GM18502 (cell line): Measurements from ENCODE around the gene UST.
"Not testable (repeated sequence)": the region's sequence is repeated elsewhere in the genome, so short reads cannot be mapped to it uniquely, and the experiment has no call there.

Source experiments
- ATAC-seq: cut with Tn5 transposase; IDR thresholded peaks from one replicate; pipeline ENCODE4 v1.9.1; 2021; ENCODE audit warnings: mild to moderate bottlenecking; ENCODE audit not compliant: unreplicated experiment, poor library complexity

The UST gene

DNA sequence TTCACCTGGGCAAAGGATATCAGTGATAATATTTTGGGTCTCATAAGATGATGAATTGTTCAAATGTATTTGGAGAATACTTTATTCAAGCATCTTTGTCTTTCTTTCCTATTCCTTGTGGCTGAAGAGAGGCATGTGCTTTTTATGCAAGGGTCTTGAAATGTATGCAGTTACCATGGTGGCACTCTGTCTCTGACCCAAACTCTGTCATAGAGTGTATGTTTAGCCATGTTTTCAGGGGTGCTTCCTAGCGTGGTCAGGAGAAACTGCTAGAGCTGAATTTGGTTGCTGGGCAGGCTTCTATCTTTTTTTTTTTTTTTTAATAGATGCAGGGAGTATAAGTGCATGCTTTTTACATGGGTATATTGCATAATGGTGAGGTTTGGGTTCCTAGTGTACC, 15.4 kb downstream of the UST start:
- no peak for ATAC-seq

DNA sequence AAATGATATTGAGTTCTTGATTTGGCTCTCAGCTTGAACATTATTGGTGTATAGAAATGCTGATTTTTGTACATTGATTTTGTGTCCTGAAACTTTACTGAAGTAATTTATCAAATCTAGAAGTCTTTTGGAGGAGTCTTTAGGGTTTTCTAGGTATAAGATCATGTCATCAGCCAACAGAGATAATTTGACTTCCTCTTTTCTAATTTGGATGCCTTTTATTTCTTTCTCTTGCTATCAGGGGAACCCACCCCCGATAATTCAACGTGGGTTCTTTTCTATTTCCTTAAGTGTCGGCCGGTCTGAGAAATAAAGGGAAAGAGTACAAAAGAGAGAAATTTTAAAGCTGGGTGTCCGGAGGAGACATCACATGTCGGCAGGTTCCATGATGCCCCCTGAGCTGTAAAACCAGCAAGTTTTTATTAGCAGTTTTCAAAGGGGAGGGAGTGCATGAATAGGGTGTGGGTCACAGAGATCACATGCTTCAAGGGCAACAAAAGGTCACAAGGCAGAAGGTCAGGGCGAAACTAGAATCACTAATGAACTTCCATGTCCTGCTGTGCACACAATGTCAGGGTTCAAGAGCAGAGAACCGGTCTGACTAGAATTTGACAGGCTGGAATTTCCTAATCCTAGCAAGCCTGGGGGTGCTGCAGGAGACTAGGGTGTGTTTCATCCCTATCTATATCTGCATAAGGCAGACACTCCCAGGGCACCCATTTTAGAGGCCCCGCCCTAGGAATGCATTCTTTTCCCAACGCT, 17.6 kb downstream of the UST start:
- not testable (repeated sequence) for ATAC-seq

- ATAC-seq: no peak
These were observed 19.3 kb downstream of the UST start for GRCh38 chr6:148765898-148766808.

DNA sequence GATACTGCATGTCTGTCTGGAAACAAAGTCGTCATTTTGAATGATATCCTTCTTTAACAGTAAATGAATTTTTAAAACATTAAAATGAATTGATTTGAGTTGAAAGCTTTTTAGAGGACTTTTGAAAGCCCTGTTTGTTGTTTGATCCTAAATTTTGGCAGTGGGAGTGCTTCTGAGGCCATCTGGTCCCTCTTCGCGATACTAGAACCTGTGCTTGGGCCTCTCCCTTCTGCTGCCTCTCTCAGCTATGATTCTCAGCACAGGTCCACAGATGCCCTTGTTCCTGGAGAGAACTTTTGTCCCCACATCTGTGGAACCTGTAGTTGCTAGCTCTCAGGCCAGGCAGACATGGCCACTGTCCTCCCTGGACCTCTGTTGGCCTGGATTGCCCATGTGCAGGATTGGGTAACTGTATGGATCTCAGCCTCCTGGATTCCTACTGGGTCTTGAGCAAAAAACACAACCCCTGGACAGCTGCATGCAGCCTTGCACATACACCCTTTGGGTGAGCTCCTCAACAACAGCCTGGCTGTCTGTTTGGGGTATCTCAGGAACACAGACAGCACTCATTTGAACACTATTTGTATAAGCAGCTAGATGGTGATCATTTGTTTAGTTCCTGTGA, 21.9 kb downstream of the UST start:
- no peak for ATAC-seq

DNA sequence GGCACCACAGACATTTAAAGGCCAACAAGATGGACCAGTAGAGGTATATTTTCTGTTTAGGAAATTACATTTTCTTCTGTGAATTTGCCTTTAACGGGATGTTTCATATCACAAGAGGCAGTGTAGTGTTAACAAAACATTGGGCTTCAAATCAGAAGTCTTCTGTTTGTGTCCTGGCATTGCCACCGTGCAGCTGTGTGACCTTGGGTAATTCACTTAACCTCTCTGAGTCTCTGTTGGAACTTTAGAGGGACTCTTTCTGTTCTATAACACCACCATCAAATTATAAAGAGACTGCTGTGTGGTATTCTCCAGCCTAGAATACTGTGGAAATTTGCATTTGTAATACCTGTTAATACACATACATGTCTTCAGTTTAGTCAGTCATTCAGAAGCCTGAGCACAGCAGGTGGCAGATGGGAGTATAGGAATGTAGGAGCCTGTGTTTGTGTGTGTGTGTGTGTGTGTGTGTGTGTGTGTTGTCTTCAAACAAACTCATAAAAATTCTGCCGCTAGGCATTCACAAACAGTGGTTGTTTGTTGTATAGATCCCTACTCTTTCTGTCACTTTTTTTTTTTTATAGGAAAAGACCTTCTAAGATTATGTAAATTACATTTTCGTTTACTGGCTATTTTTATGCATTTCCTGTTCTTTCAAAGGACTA, 22.6 kb downstream of the UST start:
- ATAC-seq: no peak

GRCh38 chr6:148770408-148771211, 23.8 kb downstream of the UST start:
- no peak for ATAC-seq

GRCh38 chr6:148771212-148771601, 24.4 kb downstream of the UST start:
- no peak for ATAC-seq

DNA sequence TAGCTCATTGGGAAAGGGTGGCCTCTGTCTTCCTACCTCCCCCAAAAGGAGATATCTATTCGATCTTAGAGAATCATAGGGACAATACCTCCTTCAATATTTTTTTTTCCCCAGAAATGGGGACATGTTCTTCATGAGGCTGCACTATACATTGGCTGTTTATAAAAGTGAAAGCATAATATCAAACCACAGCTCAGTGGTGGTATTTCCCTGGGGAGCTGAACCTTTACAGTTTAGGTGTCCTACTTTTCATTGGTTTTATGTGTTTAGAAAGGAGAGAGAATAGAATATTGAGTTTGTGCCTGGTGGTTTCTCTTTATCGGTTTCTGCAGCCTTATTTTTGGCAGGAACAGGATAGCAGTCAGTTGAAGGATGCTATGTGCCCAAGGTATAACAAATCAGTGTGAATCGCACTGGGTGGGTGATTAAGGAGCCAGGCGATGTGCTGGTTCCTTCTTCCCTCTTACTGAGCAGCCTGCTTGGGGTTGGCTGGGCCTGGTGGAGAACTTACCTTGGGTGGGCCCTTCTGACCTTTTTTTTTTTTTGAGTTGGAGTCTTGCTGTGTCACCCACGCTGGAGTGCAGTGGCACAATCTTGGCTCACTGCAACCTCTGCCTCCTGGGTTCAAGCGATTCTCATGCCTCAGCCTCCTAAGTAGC, 25.2 kb downstream of the UST start:
- no peak for ATAC-seq

- ATAC-seq: no peak
These were observed 28.3 kb downstream of the UST start for GRCh38 chr6:148775161-148775560.

DNA sequence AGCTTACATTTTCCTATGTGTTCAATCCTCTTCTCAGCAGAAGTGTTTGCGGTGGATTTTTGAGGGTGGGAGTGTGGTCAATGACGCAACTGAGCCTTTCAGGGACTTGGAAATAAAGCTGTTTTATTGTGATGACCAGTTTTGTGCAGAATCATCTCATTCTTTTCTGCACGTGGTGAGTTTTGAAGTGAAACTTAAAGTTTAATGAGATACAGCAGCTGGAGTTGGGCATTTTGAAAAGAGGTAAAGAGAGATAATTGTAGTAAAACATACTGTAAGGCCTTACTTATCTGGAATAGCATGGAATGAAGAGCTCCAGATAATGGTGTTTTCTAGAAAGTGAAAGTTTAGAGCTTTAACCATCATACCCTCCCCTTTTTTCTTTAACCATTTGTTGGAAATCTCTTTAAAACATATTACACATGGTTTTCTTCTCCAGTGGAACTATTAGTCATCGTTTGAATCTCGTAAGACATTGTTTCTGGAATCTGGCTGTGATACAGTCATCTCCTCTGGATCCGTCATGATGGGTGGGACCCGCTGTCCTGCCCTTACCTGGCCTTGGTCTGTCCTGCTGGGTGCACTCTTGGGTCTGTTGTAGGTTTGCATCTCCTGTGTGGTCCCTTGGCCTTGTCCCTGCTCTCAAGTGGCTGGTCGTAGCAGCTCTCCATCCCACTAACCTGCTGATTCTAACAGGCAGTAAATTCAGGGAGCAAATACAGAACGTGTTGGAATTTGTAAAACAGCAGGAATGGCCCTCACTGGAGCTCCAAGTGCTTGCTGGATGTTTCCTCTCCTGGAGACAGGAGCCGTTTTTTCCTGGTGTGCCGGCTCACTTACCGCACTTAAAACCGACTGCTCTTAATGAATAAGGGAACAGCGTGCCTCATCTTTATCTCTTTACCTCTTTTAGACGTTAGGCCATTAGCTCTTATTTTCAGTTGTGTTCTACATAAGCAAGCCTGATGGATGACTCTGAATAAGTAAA, 29.8 kb downstream of the UST start:
- no peak for ATAC-seq

- no peak for ATAC-seq
These were observed 32.3 kb downstream of the UST start for GRCh38 chr6:148779142-148779562.

- ATAC-seq: not testable (repeated sequence)
These were observed 33.6 kb downstream of the UST start for GRCh38 chr6:148780423-148780822.

- ATAC-seq: peak; percentile 96
These were observed 34.1 kb downstream of the UST start for GRCh38 chr6:148780918-148781436.

- ATAC-seq: no peak
These were observed 43.1 kb downstream of the UST start for GRCh38 chr6:148789948-148790347.

DNA sequence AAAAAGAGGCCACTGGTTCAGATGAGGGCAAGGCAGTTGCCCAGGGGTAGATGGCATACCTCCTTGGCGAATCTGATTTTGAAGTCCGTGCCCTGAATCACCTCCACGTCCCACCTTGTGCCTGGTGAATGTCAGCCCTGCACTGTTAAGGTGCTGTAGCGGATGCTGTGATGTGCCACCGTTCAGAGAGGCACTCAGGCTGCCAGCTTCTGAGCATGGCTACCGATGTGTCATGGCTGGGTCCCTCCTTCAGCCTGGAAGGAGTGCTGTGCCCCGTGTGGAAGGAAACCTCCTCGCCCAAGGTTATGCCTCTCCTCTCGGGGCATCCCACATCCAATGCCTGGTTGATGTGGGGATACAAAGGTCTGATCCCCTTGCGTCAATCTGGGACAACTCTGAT, 43.6 kb downstream of the UST start:
- no peak for ATAC-seq

GRCh38 chr6:148790817-148791216, 44.0 kb downstream of the UST start:
- ATAC-seq: peak; percentile 62

GRCh38 chr6:148791372-148791771, 44.5 kb downstream of the UST start:
- ATAC-seq: no peak

GRCh38 chr6:148793721-148794120, 46.9 kb downstream of the UST start:
- no peak for ATAC-seq
